Stimulated activated CD4-positive, alpha-beta T cell treated with anti-CD3 and anti-CD28 coated beads, Interleukin-1b, Interleukin-23, amount 100 ng/mL, for 24 hours (primary cell): ENCODE data around the gene CDC42SE2.
"Not testable (repeated sequence)": the region's sequence is repeated elsewhere in the genome, so short reads cannot be mapped to it uniquely, and the experiment has no call there.

Experiments used
- DNase-seq, 4 experiments: peaks; one replicate each; pipeline ENCODE4 v3.0.0-alpha.2; 2020; ENCODE audit warnings: low read depth in 4 of 4, low spot score in 1 of 4

Gene CDC42SE2

DNA sequence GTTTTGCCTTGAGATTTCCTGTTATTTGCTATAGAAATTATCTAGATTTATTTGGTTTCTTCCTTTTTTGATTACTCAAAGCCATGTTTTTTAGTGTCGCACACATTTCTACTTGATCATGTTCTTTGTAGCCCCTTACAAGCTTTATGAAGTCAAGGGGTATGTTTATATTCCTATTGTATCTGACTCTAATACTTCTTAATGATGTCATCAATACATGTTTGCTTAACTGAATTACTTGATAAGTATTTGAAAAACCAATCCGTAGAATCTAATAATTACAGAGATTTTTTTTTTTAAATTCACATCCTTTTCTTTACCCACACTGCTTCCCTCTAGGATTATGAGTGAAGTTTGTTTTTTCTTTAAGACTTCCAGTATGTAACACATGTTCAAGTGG lies 53.0 kb downstream of the CDC42SE2 start:
- no peak for DNase-seq

GRCh38 chr5:131318455-131318854 lies 54.6 kb downstream of the CDC42SE2 start:
- no peak for DNase-seq

DNA sequence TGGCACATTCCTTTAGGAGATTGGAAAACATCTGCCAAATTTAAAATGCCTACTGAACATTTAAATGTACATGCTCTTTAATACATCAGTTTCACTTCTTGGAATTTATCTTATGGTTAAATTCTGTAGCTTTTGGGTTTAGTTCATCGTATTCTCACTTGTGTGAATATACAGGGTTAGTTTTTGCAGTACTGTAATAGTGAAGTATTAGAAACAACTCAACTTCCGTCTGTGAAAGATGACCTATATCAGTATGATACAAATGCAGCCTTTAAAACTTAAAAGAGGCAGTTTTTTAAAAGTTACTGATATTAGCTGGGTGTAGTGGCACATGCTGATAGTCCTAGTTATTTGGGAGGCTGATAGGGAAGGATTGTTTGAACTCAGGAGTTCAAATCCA lies 57.2 kb downstream of the CDC42SE2 start:
- DNase-seq: no peak

GRCh38 chr5:131322926-131323325 lies 59.1 kb downstream of the CDC42SE2 start:
- no peak for DNase-seq

- DNase-seq: no peak
Measured at GRCh38 chr5:131323378-131323777, 59.5 kb downstream of the CDC42SE2 start.

GRCh38 chr5:131324303-131324702 lies 60.5 kb downstream of the CDC42SE2 start:
- no peak for DNase-seq

GRCh38 chr5:131328536-131329285 lies 64.9 kb downstream of the CDC42SE2 start:
- no peak for DNase-seq

GRCh38 chr5:131329286-131329560 lies 65.4 kb downstream of the CDC42SE2 start:
- DNase-seq: no peak

- DNase-seq: no peak
Measured at GRCh38 chr5:131330031-131330430, 66.2 kb downstream of the CDC42SE2 start.

- DNase-seq: not testable (repeated sequence)
Measured at GRCh38 chr5:131335756-131336155, 71.9 kb downstream of the CDC42SE2 start.

GRCh38 chr5:131336801-131337200 lies 72.9 kb downstream of the CDC42SE2 start:
- DNase-seq: not testable (repeated sequence)

- not testable (repeated sequence) for DNase-seq
Measured at GRCh38 chr5:131337240-131338050, 73.6 kb downstream of the CDC42SE2 start.

GRCh38 chr5:131338051-131338453 lies 74.2 kb downstream of the CDC42SE2 start:
- no peak for DNase-seq

DNA sequence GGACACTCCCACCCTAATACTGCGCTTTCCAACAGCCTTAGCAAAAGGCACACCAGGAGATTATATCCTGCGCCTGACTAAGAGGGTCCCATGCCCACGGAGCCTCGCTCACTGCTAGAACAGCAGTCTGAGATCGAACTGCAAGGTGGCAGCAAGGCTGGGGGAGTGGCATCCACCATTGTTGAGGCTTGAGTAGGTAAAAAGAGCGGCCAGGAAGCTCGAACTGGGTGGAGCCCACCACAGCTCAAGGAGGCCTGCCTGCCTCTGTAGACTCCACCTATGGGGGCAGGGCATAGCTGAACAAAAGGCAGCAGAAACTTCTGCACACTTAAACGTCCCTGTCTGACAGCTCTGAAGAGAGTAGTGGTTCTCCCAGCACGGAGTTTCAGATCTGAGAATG lies 80.4 kb downstream of the CDC42SE2 start:
- DNase-seq: not testable (repeated sequence)

GRCh38 chr5:131346204-131346603 lies 82.4 kb downstream of the CDC42SE2 start:
- DNase-seq: not testable (repeated sequence)

- no peak for DNase-seq
Measured at GRCh38 chr5:131353991-131354390, 90.1 kb downstream of the CDC42SE2 start.

- DNase-seq: no peak
Measured at GRCh38 chr5:131355971-131356528, 92.2 kb downstream of the CDC42SE2 start.

GRCh38 chr5:131356619-131357018 lies 92.8 kb downstream of the CDC42SE2 start:
- DNase-seq: no peak

DNA sequence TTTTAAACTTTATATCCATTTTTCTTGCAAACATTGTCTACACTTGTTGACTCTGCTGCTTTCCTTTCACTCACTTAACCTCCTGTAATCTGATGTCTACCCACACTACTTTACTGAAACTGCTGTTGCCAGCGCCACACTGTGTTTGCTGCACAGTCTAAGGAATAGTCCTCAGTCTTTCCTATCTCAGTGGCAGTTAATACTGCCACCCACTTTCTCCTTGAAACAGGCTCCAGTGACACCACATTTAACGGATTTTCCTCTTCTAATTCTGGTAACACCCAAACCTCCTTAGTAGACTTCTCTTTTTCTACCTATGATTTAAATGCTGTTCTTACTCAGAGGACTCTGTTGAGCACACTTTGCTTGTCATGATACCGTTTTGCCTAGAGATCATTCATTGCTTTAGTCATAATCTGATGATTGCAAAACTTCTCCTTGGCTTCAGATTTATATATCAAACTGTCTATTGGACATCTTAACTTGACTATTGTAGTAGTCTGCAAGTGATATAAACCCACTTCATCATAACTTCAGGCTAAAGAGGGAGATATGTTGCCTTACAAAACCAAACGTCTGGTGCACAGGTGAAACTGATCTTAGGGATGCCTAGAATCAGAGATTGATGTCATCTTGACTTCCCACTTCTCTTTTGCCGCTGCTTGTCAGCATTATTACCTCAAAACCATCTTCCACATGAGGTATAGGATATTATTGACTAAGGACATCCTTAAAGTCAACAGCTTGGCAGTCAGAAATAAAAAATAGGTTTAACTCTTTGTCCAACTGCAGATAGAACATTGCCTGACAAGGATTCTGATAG lies 94.1 kb downstream of the CDC42SE2 start:
- DNase-seq: no peak

DNA sequence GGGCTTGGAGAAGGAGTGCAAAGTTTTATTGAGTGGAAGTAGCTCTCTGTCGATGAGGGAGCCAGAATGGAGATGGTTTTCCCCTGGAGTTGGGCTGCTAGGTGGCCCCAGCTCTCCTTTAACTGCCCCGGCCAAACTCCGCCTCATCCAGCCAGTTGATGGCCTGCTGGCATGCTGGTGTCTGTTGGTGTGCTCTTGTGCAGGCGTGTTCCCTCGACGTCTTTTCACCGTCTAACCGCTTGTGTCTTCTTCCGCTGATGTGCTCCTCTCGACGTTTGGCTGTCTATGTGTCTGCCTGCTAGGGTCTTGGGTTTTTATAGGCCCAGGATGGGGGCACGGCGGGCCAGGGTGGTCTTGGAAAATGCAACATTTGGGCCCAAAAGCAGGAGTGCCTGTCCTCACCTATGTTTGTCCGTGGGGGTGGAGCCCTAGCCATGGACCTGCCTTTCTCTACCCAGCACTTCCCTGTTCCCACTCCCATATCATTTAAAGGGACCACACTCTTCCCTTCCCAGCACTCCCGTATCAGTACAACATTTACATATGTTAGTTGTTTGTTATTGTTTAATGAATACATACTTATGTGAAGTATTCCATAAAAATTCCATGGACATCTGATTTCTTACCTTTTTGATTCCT lies 97.9 kb downstream of the CDC42SE2 start:
- no peak for DNase-seq
